Liver (tissue), 9 donors: Measurements from ENCODE around the gene RIC1. TPM values are rescaled to one million over a fixed set of nuclear protein-coding genes. Genes with fewer than 3 reads are reported as not detected.

Experiments
- DNase-seq: peaks from one replicate; pipeline ENCODE4 v3.0.0-alpha.2; 2017; ENCODE audit warnings: low spot score
- H3K27ac ChIP-seq, 2 donors: one replicate each; pipeline ENCODE4 v1.7.0; 2013; ENCODE audit warnings: inconsistent platforms in 2 of 2, low read length in 2 of 2, control low read depth in 1 of 2, low read depth in 1 of 2, mild to moderate bottlenecking in 1 of 2
- H3K27me3 ChIP-seq, 4 donors: one replicate each; pipeline versions ENCODE4 v1.6.1 to v1.7.0; 2013; ENCODE audit warnings: low read length in 3 of 4, inconsistent platforms in 1 of 4, mild to moderate bottlenecking in 1 of 4, moderate library complexity in 1 of 4; ENCODE audit not compliant: control insufficient read depth in 4 of 4, insufficient read depth in 4 of 4
- H3K36me3 ChIP-seq, 4 donors: one replicate each; pipeline versions ENCODE4 v1.6.1 to v1.7.0; 2013; ENCODE audit warnings: low read length in 3 of 4, mild to moderate bottlenecking in 3 of 4, low read depth in 1 of 4, moderate library complexity in 1 of 4; ENCODE audit not compliant: control insufficient read depth in 4 of 4, insufficient read depth in 3 of 4
- H3K4me1 ChIP-seq, 4 donors: one replicate each; pipeline versions ENCODE4 v1.6.1 to v1.7.0; 2013; ENCODE audit warnings: low read length in 3 of 4, mild to moderate bottlenecking in 3 of 4, moderate library complexity in 1 of 4; ENCODE audit not compliant: control insufficient read depth in 4 of 4, insufficient read depth in 4 of 4
- H3K4me3 ChIP-seq, 3 donors: one replicate each; pipeline versions ENCODE4 v1.6.1 to v1.7.0; 2013; ENCODE audit warnings: low read length in 3 of 3, control low read depth in 1 of 3, low read depth in 1 of 3, mild to moderate bottlenecking in 1 of 3
- H3K9ac ChIP-seq, 2 donors: one replicate each; pipeline ENCODE4 v1.7.0; 2013; ENCODE audit warnings: low read length in 2 of 2, mild to moderate bottlenecking in 2 of 2, moderate library complexity in 2 of 2, control low read depth in 1 of 2, low read depth in 1 of 2
- H3K9me3 ChIP-seq, 4 donors: one replicate each; pipeline versions ENCODE4 v1.6.1 to v1.7.0; 2013; ENCODE audit warnings: low read length in 3 of 4; ENCODE audit not compliant: control insufficient read depth in 4 of 4
- ATF3 ChIP-seq: IDR thresholded peaks from 2 replicates; pipeline ENCODE4 v1.6.1; 2016; ENCODE audit warnings: antibody characterized with exemption
- CTCF ChIP-seq: fragments of 150-350 bp; IDR thresholded peaks from 2 replicates; pipeline ENCODE4 v1.5.1; 2017; ENCODE audit warnings: improper control_type of control experiment, low read depth, low read length; ENCODE audit not compliant: missing input control
- EGR1 ChIP-seq, 2 donors: IDR thresholded peaks; 2 replicates each; pipeline ENCODE4 v1.6.1; 2016 to 2018; ENCODE audit warnings: antibody characterized with exemption in 2 of 2, low read depth in 2 of 2
- FOXA2 ChIP-seq: IDR thresholded peaks from 2 replicates; pipeline ENCODE4 v1.6.1; 2016; ENCODE audit warnings: antibody characterized with exemption
- GABPA ChIP-seq, 2 donors: IDR thresholded peaks in 1 of 2; conservative IDR thresholded peaks in 1 of 2; 2 replicates each; pipeline ENCODE4 v1.6.1; 2016; ENCODE audit warnings: antibody characterized with exemption in 2 of 2, mild to moderate bottlenecking in 1 of 2, moderate library complexity in 1 of 2
- HNF4A ChIP-seq, 2 donors: conservative IDR thresholded peaks; 2 replicates each; pipeline ENCODE4 v1.6.1; 2016; ENCODE audit warnings: antibody characterized with exemption in 2 of 2, mild to moderate bottlenecking in 2 of 2
- HNF4G ChIP-seq: IDR thresholded peaks from 2 replicates; pipeline ENCODE4 v1.6.1; 2016; ENCODE audit warnings: antibody characterized with exemption
- JUND ChIP-seq, 2 donors: IDR thresholded peaks; 2 replicates each; pipeline ENCODE4 v1.6.1; 2016; ENCODE audit warnings: antibody characterized with exemption in 2 of 2
- MAX ChIP-seq: IDR thresholded peaks from 2 replicates; pipeline ENCODE4 v1.6.1; 2016; ENCODE audit warnings: antibody characterized with exemption
- NR2F2 ChIP-seq: IDR thresholded peaks from 2 replicates; pipeline ENCODE4 v1.6.1; 2016; ENCODE audit warnings: antibody characterized with exemption
- RAD21 ChIP-seq, 2 donors: IDR thresholded peaks; 2 replicates each; pipeline ENCODE4 v1.6.1; 2016; ENCODE audit warnings: antibody characterized with exemption in 2 of 2, mild to moderate bottlenecking in 2 of 2
- RXRA ChIP-seq, 2 donors: IDR thresholded peaks; 2 replicates each; pipeline ENCODE4 v1.6.1; 2017 to 2018; ENCODE audit warnings: antibody characterized with exemption in 2 of 2, mild to moderate bottlenecking in 1 of 2
- SP1 ChIP-seq: IDR thresholded peaks from 2 replicates; pipeline ENCODE4 v1.6.1; 2018; ENCODE audit warnings: antibody characterized with exemption, mild to moderate bottlenecking
- TAF1 ChIP-seq: conservative IDR thresholded peaks from 2 replicates; pipeline ENCODE4 v1.6.1; 2016; ENCODE audit warnings: antibody characterized with exemption, mild to moderate bottlenecking
- YY1 ChIP-seq: IDR thresholded peaks from 2 replicates; pipeline ENCODE4 v1.6.1; 2016; ENCODE audit warnings: antibody characterized with exemption, mild to moderate bottlenecking
- ZBTB33 ChIP-seq: IDR thresholded peaks from 2 replicates; pipeline ENCODE4 v1.6.1; 2016; ENCODE audit warnings: antibody characterized with exemption
- WGBS: extraction: QIAGEN DNeasy Blood & Tissue Kit; methylation state at CpG from one replicate; pipeline ENCODE4 v1.1.7; 2013; 5-methylcytosine and 5-hydroxymethylcytosine counted together
- polyA plus RNA-seq, 2 donors: library from polyadenylated mRNA; stranded (reverse) in 1 of 2; unstranded in 1 of 2; fragments of 200-250 nt in 1 of 2; fragments of >200 nt in 1 of 2; fragmentation: Nextera tagmentation in 1 of 2; extraction: Ambion mirVana in 1 of 2; gene quantifications; one replicate each; pipeline versions ENCODE4 v1.2.1 to v1.2.3, GENCODE V29; 2013 to 2015
- total RNA-seq, 2 donors: library from RNA; depleted of rRNA; stranded (reverse); fragments of >200 nt; gene quantifications; one replicate each; pipeline ENCODE4 v1.2.3, GENCODE V29; 2014
- donor health status: healthy.
- donor health status: healthy.
- donor health status: healthy.
- donor health status: healthy.
- donor health status: healthy.

Gene RIC1
- total RNA-seq (10 to 100 TPM; 14.0 to 25.8 TPM), polyA plus RNA-seq (1 to 10 TPM; 4.1 to 5.7 TPM)

- TF ChIP-seq HNF4A (conservative IDR thresholded peaks at IDR 0.05) (peak in 1 of 2 donors; percentile 3), ATF3 (no peak), NR2F2 (no peak), TAF1 (peak; percentile 34), FOXA2 (no peak), RXRA (IDR thresholded peaks at IDR 0.05) (peak in 1 of 2 donors; percentile 3), EGR1 (IDR thresholded peaks at IDR 0.05; ENCODE audit: low read depth in 2 of 2) (no peak), MAX (no peak), ZBTB33 (no peak), CTCF (peak; percentile 26), GABPA (IDR thresholded peaks at IDR 0.05 in 1 of 2, conservative IDR thresholded peaks at IDR 0.05 in 1 of 2) (peak in 1 of 2 donors; percentile 13)
- Histone ChIP-seq H3K27me3 (no peaks in the 10 kb centered on the region), H3K9me3 (no peaks in the 10 kb centered on the region), H3K4me1 (peaks cover 0 to 24% (median 14%) of the 10 kb centered on the region in 4 donors), H3K36me3 (no peaks in the 10 kb centered on the region), H3K9ac (peak within 1 kb of the TSS; percentile 88 to 93), H3K4me3 (peak within 1 kb of the TSS; percentile 90 to 92 (median 91)), H3K27ac (peak within 1 kb of the TSS; percentile 92 to 95)
- peak; percentile 85 for DNase-seq
- under 1% methylated on average over 84 of the region's 84 CpGs for WGBS
Measured at GRCh38 chr9:5628530-5629311, at the start of gene RIC1. TSS of gene RIC1 (plus strand) at chr9:5629107. CDS start at chr9:5629310, 203 bp downstream.

GRCh38 chr9:5579881-5580280 lies 49.0 kb upstream of the RIC1 start:
- DNase-seq: no peak
- no peaks in the 10 kb centered on the region for H3K36me3 ChIP-seq
- no peak overlapping the region for H3K27ac ChIP-seq
- H3K27me3 ChIP-seq: no peaks in the 10 kb centered on the region
- H3K4me1 ChIP-seq: no peaks in the 10 kb centered on the region
- no peak for TF ChIP-seq MAX
- no peak for TF ChIP-seq HNF4G
- no peak for TF ChIP-seq SP1
- TF ChIP-seq RAD21 (IDR thresholded peaks at IDR 0.05): no peak
- TF ChIP-seq GABPA (IDR thresholded peaks at IDR 0.05 in 1 of 2, conservative IDR thresholded peaks at IDR 0.05 in 1 of 2): no peak
- TF ChIP-seq YY1: no peak
- TF ChIP-seq TAF1: no peak
- no peak for TF ChIP-seq HNF4A (conservative IDR thresholded peaks at IDR 0.05)
- no peak for TF ChIP-seq NR2F2
- TF ChIP-seq RXRA (IDR thresholded peaks at IDR 0.05): no peak
- no peak for TF ChIP-seq JUND (IDR thresholded peaks at IDR 0.05)
- no peaks in the 10 kb centered on the region for H3K9me3 ChIP-seq
- no peak overlapping the region for H3K9ac ChIP-seq
- 98% methylated on average over 1 of the region's 1 CpG for WGBS
- no peak overlapping the region for H3K4me3 ChIP-seq
